Mesendoderm (in vitro differentiated cells): ENCODE results near the gene STX1B.

Experiments used
- DNase-seq: peaks from one replicate; pipeline ENCODE4 v3.0.0; 2013
- H2AK5ac ChIP-seq: 2 replicates; pipeline ENCODE4 v1.6.1; 2013; ENCODE audit warnings: low read length, inconsistent platforms
- H2BK120ac ChIP-seq: 2 replicates; pipeline ENCODE4 v1.6.1; 2013; ENCODE audit warnings: low read depth, mild to moderate bottlenecking, low read length, moderate library complexity, mixed read lengths
- H2BK15ac ChIP-seq: replicated peaks from 2 replicates; pipeline ENCODE4 v1.6.1; 2013; ENCODE audit warnings: low read depth, mild to moderate bottlenecking, moderate library complexity
- H2BK5ac ChIP-seq: 2 replicates; pipeline ENCODE4 v1.6.1; 2013; ENCODE audit warnings: low read length, inconsistent platforms
- H3K18ac ChIP-seq: 2 replicates; pipeline ENCODE4 v1.6.1; 2013; ENCODE audit warnings: mild to moderate bottlenecking, low read length, mixed read lengths
- H3K23ac ChIP-seq: one replicate; pipeline ENCODE4 v1.6.1; 2013; ENCODE audit warnings: low read length
- H3K27ac ChIP-seq: 2 replicates; pipeline ENCODE4 v1.5.1; 2013; ENCODE audit warnings: low read depth, mild to moderate bottlenecking, inconsistent platforms, low read length, moderate library complexity
- H3K27me3 ChIP-seq: 2 replicates; pipeline ENCODE4 v1.6.1; 2013; ENCODE audit warnings: low read length, control low read depth, mild to moderate bottlenecking, inconsistent platforms; ENCODE audit not compliant: insufficient read depth, poor library complexity
- H3K36me3 ChIP-seq: 2 replicates; pipeline ENCODE4 v1.6.1; 2013; ENCODE audit warnings: low read length, inconsistent platforms; ENCODE audit not compliant: control insufficient read depth, insufficient read depth
- H3K4ac ChIP-seq: one replicate; pipeline ENCODE4 v1.6.1; 2013; ENCODE audit warnings: low read depth, mild to moderate bottlenecking, low read length, moderate library complexity
- H3K4me1 ChIP-seq: 2 replicates; pipeline ENCODE4 v1.6.1; 2013; ENCODE audit warnings: low read depth, low read length, inconsistent platforms; ENCODE audit not compliant: control insufficient read depth
- H3K4me2 ChIP-seq: 2 replicates; pipeline ENCODE4 v1.6.1; 2013; ENCODE audit warnings: low read length
- H3K4me3 ChIP-seq: 2 replicates; pipeline ENCODE4 v1.5.1; 2013; ENCODE audit warnings: mild to moderate bottlenecking, low read length
- H3K56ac ChIP-seq: one replicate; pipeline ENCODE4 v1.6.1; 2013; ENCODE audit warnings: low read length
- H3K79me1 ChIP-seq: 2 replicates; pipeline ENCODE4 v1.6.1; 2013; ENCODE audit warnings: low read length, inconsistent platforms
- H3K79me2 ChIP-seq: 2 replicates; pipeline ENCODE4 v1.6.1; 2013; ENCODE audit warnings: mild to moderate bottlenecking, low read length; ENCODE audit not compliant: control insufficient read depth, insufficient read depth
- H3K9ac ChIP-seq: 2 replicates; pipeline ENCODE4 v1.6.1; 2013; ENCODE audit warnings: low read length, inconsistent platforms
- H4K5ac ChIP-seq: one replicate; pipeline ENCODE4 v1.6.1; 2013; ENCODE audit warnings: low read length
- H4K8ac ChIP-seq: one replicate; pipeline ENCODE4 v1.6.1; 2013; ENCODE audit warnings: low read depth, mild to moderate bottlenecking, control low read depth, low read length, moderate library complexity
- WGBS: extraction: QIAGEN DNeasy Blood & Tissue Kit; methylation state at CpG from one replicate; pipeline ENCODE4 v1.1.7; 2013; ENCODE audit warnings: low lambda C conversion rate, missing lambda C conversion rate; ENCODE audit not compliant: insufficient coverage; ENCODE audit errors: extremely low coverage; 5-methylcytosine and 5-hydroxymethylcytosine counted together

Gene STX1B

DNA sequence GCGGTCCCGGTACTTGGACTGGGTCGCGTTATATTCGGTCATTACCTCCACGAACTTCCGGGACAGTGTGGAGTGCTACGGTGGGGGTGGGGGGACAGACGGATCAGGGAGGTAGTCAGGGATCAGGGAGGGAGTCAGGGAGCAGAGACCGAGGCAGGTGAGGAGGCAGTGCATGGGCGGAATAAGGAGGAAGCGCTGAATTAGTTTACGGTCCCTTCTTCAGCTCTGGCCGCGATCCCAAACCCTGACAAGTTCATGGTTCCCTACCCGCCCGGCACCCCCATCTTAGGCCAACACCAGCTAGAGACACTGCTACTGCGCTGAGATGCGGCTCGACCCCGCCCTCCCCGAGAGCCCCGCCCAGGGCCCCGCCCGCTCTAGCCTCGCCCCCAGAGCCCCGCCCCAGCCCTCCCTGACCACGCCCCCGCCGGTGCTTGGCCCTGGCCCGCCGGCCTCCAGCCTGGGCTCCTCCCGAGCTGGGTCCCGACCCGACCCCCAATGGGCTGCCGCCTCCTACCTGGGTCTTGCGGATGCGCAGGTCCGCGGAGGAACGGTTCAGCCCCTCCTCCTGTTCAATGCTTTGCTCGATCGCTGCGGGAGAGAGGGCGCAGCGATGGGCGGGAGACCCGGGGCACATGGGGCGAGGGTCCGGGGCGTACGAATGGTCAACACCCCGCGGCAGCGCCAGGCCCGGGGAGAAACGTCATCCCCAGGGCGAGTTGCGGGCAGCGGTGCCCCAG is 13.3 kb downstream of the STX1B start:
- no peak overlapping the region for H2AK5ac ChIP-seq
- peak overlapping the region; percentile 100 for H3K4me2 ChIP-seq
- H4K8ac ChIP-seq, result no peak overlapping the region
- peak overlapping the region; percentile 93 for H3K56ac ChIP-seq
- H3K27me3 ChIP-seq, result no peaks in the 10 kb centered on the region
- no peak overlapping the region for H4K5ac ChIP-seq
- no peaks in the 10 kb centered on the region for H3K79me1 ChIP-seq
- no peak overlapping the region for H3K4ac ChIP-seq
- H3K79me2 ChIP-seq, result no peaks in the 10 kb centered on the region
- no peak overlapping the region for H3K23ac ChIP-seq
- no peak overlapping the region for H2BK120ac ChIP-seq
- H2BK15ac ChIP-seq, result no peak overlapping the region
- H3K36me3 ChIP-seq, result no peaks in the 10 kb centered on the region
- peak overlapping the region; percentile 64 for H3K4me3 ChIP-seq
- DNase-seq, result peak; percentile 85
- H3K18ac ChIP-seq, result peak overlapping the region; percentile 9
- H3K4me1 ChIP-seq, result peaks cover 1% of the 10 kb centered on the region
- peak overlapping the region; percentile 35 for H2BK5ac ChIP-seq
- H3K27ac ChIP-seq, result no peak overlapping the region
- H3K9ac ChIP-seq, result peak overlapping the region; percentile 90
- no CpG with 5 or more reads among the region's 60 CpGs for WGBS

DNA sequence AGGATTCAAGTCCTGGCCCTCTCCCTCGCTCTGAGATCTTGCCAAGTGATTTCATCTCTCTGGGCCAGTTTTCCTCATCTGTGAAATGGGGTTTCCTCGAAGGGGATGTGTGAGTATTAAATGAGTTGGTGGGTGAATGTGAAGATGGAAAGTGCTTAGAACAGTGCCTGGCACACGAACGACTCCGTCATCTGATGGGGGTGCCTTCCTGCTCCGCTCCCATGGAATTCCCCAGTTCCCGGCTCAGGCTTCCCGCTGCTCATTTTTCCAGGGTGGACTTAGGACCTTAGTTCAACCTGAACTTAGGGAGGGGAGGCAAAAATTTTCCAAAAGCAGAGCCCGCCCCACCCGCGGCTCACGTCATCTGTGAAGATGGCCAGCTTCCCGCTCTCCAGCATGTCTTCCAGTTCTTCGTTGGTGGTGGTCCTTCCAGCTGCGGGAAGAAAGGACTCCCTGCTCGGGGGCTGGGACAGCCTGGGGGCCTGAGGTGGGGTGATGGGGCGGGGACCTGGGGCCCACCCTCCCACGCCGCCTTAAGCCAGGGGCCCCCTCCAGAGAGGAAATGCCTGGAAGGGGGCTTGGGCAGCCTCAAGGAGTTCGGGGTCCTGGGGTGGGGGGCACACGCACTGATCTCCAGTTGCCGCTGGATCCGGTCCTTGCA is 14.0 kb downstream of the STX1B start:
- H3K4me1 ChIP-seq, result peaks cover 1% of the 10 kb centered on the region
- H3K18ac ChIP-seq, result peak overlapping the region; percentile 9
- no peak overlapping the region for H4K5ac ChIP-seq
- no peak for DNase-seq
- H3K9ac ChIP-seq, result peak overlapping the region; percentile 84
- H3K27ac ChIP-seq, result no peak overlapping the region
- H2BK120ac ChIP-seq, result no peak overlapping the region
- H3K27me3 ChIP-seq, result no peaks in the 10 kb centered on the region
- H4K8ac ChIP-seq, result peak overlapping the region; percentile 41
- H2AK5ac ChIP-seq, result no peak overlapping the region
- H2BK5ac ChIP-seq, result peak overlapping the region; percentile 35
- H3K79me2 ChIP-seq, result no peaks in the 10 kb centered on the region
- peak overlapping the region; percentile 93 for H3K56ac ChIP-seq
- no peaks in the 10 kb centered on the region for H3K79me1 ChIP-seq
- H3K4me2 ChIP-seq, result peak overlapping the region; percentile 100
- no peaks in the 10 kb centered on the region for H3K36me3 ChIP-seq
- no peak overlapping the region for H2BK15ac ChIP-seq
- no peak overlapping the region for H3K23ac ChIP-seq
- H3K4me3 ChIP-seq, result peak overlapping the region; percentile 62
- WGBS, result no CpG with 5 or more reads among the region's 23 CpGs
- no peak overlapping the region for H3K4ac ChIP-seq

DNA sequence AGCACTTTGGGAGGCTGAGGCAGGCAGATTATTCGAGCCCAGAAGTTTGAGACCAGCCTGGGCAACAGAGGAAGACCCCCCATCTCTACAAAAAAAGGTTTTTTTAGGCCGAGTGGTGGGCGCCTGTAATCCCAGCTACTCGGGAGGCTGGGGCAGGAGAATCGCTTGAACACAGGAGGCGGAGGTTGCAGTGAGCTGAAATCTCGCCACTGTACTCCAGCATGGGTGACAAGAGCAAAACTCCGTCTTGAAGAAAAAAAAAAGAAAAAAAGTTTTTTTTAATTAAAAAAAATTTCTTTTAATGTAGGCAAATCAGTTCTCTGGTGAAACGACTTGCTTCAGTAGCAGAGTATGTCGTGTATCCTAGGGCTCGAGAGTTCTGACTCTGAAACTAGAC is 14.5 kb downstream of the STX1B start:
- Histone ChIP-seq H3K56ac (peak overlapping the region; percentile 93), H4K5ac (no peak overlapping the region), H3K4me1 (peaks cover 1% of the 10 kb centered on the region), H3K79me1 (no peaks in the 10 kb centered on the region), H3K79me2 (no peaks in the 10 kb centered on the region), H3K23ac (no peak overlapping the region), H2BK5ac (no peak overlapping the region), H4K8ac (no peak overlapping the region), H2BK15ac (no peak overlapping the region), H2BK120ac (no peak overlapping the region), H3K4ac (no peak overlapping the region), H3K27ac (no peak overlapping the region), H3K4me3 (no peak overlapping the region), H3K18ac (no peak overlapping the region), H3K4me2 (no peak overlapping the region), H3K9ac (peak overlapping the region; percentile 84), H3K27me3 (no peaks in the 10 kb centered on the region), H3K36me3 (no peaks in the 10 kb centered on the region), H2AK5ac (no peak overlapping the region)
- no peak for DNase-seq
- WGBS, result no CpG with 5 or more reads among the region's 11 CpGs

DNA sequence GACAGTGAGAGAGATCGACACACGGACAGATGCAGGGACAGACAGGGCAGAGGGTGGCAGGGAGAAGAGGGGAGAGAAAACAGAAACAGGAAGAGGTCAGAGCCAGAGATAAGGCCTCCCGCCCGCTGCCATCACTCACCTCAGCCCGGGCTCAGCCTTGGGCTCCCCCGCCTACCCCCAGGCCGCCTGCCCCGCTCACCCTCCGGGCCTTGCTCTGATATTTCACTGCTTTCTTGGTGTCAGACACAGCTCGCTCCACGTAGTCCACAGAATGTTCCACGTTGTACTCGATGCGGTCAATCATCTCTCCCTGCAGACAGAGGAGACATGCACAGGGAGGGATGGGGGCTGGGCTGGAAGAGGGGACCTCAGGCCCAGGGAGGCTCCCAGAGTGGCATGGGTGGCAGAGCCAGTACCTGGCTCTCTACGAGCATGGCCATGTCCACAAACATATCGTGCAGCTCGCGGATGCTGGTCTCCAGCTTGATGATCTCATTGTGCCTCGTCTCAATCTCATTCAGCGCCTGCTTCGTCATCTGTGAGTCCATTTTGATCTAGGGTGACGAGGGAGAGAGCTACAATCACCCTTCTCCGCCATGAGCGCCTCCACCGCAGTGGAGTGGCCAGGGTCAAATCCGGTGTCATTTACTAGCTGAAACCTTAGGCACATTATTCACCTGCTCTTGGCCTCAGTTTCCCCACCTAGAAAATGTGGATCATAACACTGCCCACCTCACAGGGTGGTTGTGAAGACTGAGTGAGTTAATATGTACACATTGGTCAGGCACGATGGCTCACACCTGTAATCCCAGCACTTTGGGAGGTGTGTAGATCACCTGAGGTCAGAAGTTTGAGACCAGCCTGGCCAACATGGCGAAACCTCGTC is 17.3 kb downstream of the STX1B start:
- no peak for DNase-seq
- no CpG with 5 or more reads among the region's 29 CpGs for WGBS
- Histone ChIP-seq H3K36me3 (no peaks in the 10 kb centered on the region), H2AK5ac (no peak overlapping the region), H3K79me2 (no peaks in the 10 kb centered on the region), H3K4ac (no peak overlapping the region), H4K8ac (no peak overlapping the region), H3K9ac (no peak overlapping the region), H2BK5ac (no peak overlapping the region), H3K27me3 (no peaks in the 10 kb centered on the region), H3K56ac (no peak overlapping the region), H3K4me2 (no peak overlapping the region), H4K5ac (no peak overlapping the region), H3K23ac (no peak overlapping the region), H3K18ac (no peak overlapping the region), H3K4me3 (no peak overlapping the region), H3K4me1 (peaks cover 1% of the 10 kb centered on the region), H3K79me1 (no peaks in the 10 kb centered on the region), H2BK120ac (no peak overlapping the region), H2BK15ac (no peak overlapping the region), H3K27ac (no peak overlapping the region)

DNA sequence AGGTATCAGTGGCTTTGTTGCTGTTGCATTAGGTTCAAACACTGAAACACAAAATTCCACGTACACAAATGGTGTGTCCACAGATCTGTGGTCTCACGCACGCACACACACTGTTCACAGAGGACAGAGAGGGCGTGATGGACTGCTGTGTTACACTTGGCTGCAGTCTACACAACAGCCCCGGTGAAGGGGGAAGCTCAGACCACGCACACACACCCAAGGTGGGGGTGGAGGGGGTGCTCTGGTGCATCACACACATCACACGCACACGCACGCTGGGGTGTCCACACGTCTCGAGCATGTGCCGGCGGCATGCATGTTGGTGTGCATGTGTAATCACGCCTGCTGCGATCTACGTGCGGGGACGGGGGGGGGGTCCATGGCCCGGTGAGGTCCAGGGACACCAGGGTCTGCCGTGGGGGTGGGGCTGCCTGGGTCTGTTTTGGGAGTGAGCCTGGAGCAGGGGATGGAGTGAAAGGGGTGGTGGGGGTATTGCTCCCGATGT is 18.1 kb downstream of the STX1B start:
- no peak overlapping the region for H3K27ac ChIP-seq
- no peak overlapping the region for H2BK15ac ChIP-seq
- H3K9ac ChIP-seq, result no peak overlapping the region
- H3K79me1 ChIP-seq, result no peaks in the 10 kb centered on the region
- no peak overlapping the region for H3K4me2 ChIP-seq
- H3K79me2 ChIP-seq, result no peaks in the 10 kb centered on the region
- no peak overlapping the region for H4K8ac ChIP-seq
- no peaks in the 10 kb centered on the region for H3K27me3 ChIP-seq
- H3K36me3 ChIP-seq, result no peaks in the 10 kb centered on the region
- no peaks in the 10 kb centered on the region for H3K4me1 ChIP-seq
- H3K56ac ChIP-seq, result no peak overlapping the region
- no peak overlapping the region for H2BK120ac ChIP-seq
- no peak for DNase-seq
- H3K4ac ChIP-seq, result no peak overlapping the region
- no peak overlapping the region for H3K23ac ChIP-seq
- no CpG with 5 or more reads among the region's 21 CpGs for WGBS
- H3K4me3 ChIP-seq, result no peak overlapping the region
- no peak overlapping the region for H4K5ac ChIP-seq
- no peak overlapping the region for H2AK5ac ChIP-seq
- no peak overlapping the region for H3K18ac ChIP-seq
- no peak overlapping the region for H2BK5ac ChIP-seq
